ENCODE measurements around the gene CCSER1. TPM values are rescaled to one million over a fixed set of nuclear protein-coding genes. Genes with fewer than 3 reads are reported as not detected.

The CCSER1 gene
- total and polyA plus RNA-seq, 4 donors, result 0.18 to 2.3 (median 1.2) TPM

DNA sequence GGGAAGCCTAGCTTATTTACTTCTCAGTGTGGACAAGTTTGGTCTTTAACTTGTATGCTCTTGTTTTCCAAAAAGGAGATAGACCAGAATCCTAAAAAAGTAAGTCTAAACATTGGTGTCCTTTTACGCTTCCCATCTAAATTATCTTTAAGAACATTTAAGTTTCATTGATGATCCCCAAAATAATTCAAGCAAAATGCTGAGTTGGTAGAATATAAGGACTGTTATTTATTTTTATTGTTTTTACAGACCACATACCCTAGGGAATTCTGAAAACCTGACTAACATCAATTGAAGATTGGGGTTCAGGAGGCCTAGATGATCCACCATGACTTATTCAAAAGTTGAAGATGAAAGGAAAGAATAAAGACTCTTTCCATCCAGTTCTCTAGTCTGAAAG, 653.0 kb downstream of the CCSER1 start:
- TF ChIP-seq JUND (IDR thresholded peaks at IDR 0.05), result no peak
- TF ChIP-seq, protein P1, sequence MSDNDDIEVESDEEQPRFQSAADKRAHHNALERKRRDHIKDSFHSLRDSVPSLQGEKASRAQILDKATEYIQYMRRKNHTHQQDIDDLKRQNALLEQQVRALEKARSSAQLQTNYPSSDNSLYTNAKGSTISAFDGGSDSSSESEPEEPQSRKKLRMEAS (IDR thresholded peaks at IDR 0.05), result no peak
- no peak overlapping the region for H3K4me3 ChIP-seq (ENCODE audit: low read depth in 1 of 3, low read length in 3 of 3)
- no peaks in the 10 kb centered on the region for H3K9me3 ChIP-seq (ENCODE audit: control insufficient read depth in 4 of 4, low read length in 3 of 4)
- DNase-seq (ENCODE audit: low spot score), result no peak
- no peak overlapping the region for H3K27ac ChIP-seq (ENCODE audit: low read depth in 1 of 2, low read length in 2 of 2)
- no peaks in the 10 kb centered on the region for H3K4me1 ChIP-seq (ENCODE audit: control insufficient read depth in 4 of 4, insufficient read depth in 4 of 4, low read length in 3 of 4)
- H3K36me3 ChIP-seq (ENCODE audit: control insufficient read depth in 4 of 4, insufficient read depth in 3 of 4, low read depth in 1 of 4, low read length in 3 of 4), result no peaks in the 10 kb centered on the region
- H3K27me3 ChIP-seq (ENCODE audit: control insufficient read depth in 4 of 4, insufficient read depth in 4 of 4, low read length in 3 of 4), result peaks cover 0 to 3% (median 0%) of the 10 kb centered on the region in 4 donors
- H3K9ac ChIP-seq (ENCODE audit: low read depth in 1 of 2, low read length in 2 of 2), result no peak overlapping the region
- WGBS, result 81% methylated on average over 1 of the region's 1 CpG

DNA sequence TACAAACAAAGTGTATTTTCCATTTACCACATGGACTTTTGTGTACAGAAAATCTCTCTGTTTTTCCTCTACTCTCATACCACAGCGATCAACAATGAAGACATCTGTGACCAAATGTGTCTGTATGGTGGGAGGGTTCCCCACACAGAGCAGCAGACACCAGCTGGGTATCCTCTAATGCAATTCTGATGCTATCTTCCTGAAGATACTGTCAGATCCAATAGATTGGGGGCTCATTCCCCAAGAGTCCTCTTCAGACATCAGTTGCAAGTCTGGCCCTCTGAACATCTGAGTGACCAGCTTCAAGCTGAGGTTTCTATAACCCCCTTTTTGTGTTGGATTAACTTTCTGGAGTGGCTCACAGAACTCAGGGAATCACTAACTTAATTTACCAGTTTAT, 659.4 kb downstream of the CCSER1 start:
- no peaks in the 10 kb centered on the region for H3K36me3 ChIP-seq (ENCODE audit: control insufficient read depth in 4 of 4, insufficient read depth in 3 of 4, low read depth in 1 of 4, low read length in 3 of 4)

DNA sequence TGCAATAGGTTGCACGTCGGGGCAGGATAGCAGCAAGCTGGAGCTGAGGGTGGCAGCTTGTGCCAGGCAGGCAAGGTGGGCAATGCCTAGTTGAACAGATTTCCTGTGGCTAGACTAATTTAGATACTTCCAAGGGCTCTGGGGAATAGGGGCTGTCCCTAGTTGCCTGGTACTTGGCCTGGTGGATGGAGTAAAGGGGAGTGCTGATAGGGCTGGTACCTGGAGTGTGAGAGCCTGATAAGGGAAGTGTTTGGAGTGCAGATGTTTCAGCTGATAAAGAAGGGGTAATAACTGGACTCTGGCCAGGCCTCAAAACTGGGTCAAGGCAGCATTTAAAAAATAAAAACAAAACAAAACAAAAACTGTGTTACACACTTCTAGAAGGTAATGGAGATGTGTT, 665.5 kb downstream of the CCSER1 start:
- Histone ChIP-seq H3K4me3 (ENCODE audit: low read depth in 1 of 3, low read length in 3 of 3) (no peak overlapping the region), H3K9me3 (ENCODE audit: control insufficient read depth in 4 of 4, low read length in 3 of 4) (peaks cover 0 to 3% (median 0%) of the 10 kb centered on the region in 4 donors), H3K36me3 (ENCODE audit: control insufficient read depth in 4 of 4, insufficient read depth in 3 of 4, low read depth in 1 of 4, low read length in 3 of 4) (no peaks in the 10 kb centered on the region), H3K9ac (ENCODE audit: low read depth in 1 of 2, low read length in 2 of 2) (no peak overlapping the region), H3K4me1 (ENCODE audit: control insufficient read depth in 4 of 4, insufficient read depth in 4 of 4, low read length in 3 of 4) (no peaks in the 10 kb centered on the region), H3K27ac (ENCODE audit: low read depth in 1 of 2, low read length in 2 of 2) (no peak overlapping the region), H3K27me3 (ENCODE audit: control insufficient read depth in 4 of 4, insufficient read depth in 4 of 4, low read length in 3 of 4) (no peaks in the 10 kb centered on the region)
- TF ChIP-seq RXRA (IDR thresholded peaks at IDR 0.05) (no peak), TAF1 (conservative IDR thresholded peaks at IDR 0.05) (no peak)
- TF ChIP-seq, protein P1 (IDR thresholded peaks at IDR 0.05), result no peak
- TF ChIP-seq, protein P2, sequence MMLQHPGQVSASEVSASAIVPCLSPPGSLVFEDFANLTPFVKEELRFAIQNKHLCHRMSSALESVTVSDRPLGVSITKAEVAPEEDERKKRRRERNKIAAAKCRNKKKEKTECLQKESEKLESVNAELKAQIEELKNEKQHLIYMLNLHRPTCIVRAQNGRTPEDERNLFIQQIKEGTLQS (IDR thresholded peaks at IDR 0.05), result no peak
- WGBS, result 88% methylated on average over 2 of the region's 2 CpGs
- DNase-seq (ENCODE audit: low spot score), result no peak

More for the DNA sequence above, 659.4 kb downstream of the CCSER1 start:
- Histone ChIP-seq H3K9ac (ENCODE audit: low read depth in 1 of 2, low read length in 2 of 2) (no peak overlapping the region), H3K4me3 (ENCODE audit: low read depth in 1 of 3, low read length in 3 of 3) (no peak overlapping the region), H3K27ac (ENCODE audit: low read depth in 1 of 2, low read length in 2 of 2) (no peak overlapping the region), H3K27me3 (ENCODE audit: control insufficient read depth in 4 of 4, insufficient read depth in 4 of 4, low read length in 3 of 4) (peaks cover 0 to 2% (median 0%) of the 10 kb centered on the region in 4 donors), H3K9me3 (ENCODE audit: control insufficient read depth in 4 of 4, low read length in 3 of 4) (no peaks in the 10 kb centered on the region), H3K4me1 (ENCODE audit: control insufficient read depth in 4 of 4, insufficient read depth in 4 of 4, low read length in 3 of 4) (no peaks in the 10 kb centered on the region)
- no peak for TF ChIP-seq RXRA (IDR thresholded peaks at IDR 0.05)
- TF ChIP-seq FOXA1 (IDR thresholded peaks at IDR 0.05), result no peak
- TF ChIP-seq, protein P2 (IDR thresholded peaks at IDR 0.05), result no peak
- no peak for TF ChIP-seq RAD21 (IDR thresholded peaks at IDR 0.05)
- no peak for TF ChIP-seq FOXA2 (IDR thresholded peaks at IDR 0.05)
- no peak for TF ChIP-seq HNF4A (conservative IDR thresholded peaks at IDR 0.05)
- TF ChIP-seq, protein P1 (IDR thresholded peaks at IDR 0.05), result no peak
- no peak for TF ChIP-seq SP1 (IDR thresholded peaks at IDR 0.05)
- TF ChIP-seq NR2F2 (IDR thresholded peaks at IDR 0.05), result no peak
- no peak for TF ChIP-seq YY1 (IDR thresholded peaks at IDR 0.05)
- no peak for TF ChIP-seq TAF1 (conservative IDR thresholded peaks at IDR 0.05)
- TF ChIP-seq, protein P3, sequence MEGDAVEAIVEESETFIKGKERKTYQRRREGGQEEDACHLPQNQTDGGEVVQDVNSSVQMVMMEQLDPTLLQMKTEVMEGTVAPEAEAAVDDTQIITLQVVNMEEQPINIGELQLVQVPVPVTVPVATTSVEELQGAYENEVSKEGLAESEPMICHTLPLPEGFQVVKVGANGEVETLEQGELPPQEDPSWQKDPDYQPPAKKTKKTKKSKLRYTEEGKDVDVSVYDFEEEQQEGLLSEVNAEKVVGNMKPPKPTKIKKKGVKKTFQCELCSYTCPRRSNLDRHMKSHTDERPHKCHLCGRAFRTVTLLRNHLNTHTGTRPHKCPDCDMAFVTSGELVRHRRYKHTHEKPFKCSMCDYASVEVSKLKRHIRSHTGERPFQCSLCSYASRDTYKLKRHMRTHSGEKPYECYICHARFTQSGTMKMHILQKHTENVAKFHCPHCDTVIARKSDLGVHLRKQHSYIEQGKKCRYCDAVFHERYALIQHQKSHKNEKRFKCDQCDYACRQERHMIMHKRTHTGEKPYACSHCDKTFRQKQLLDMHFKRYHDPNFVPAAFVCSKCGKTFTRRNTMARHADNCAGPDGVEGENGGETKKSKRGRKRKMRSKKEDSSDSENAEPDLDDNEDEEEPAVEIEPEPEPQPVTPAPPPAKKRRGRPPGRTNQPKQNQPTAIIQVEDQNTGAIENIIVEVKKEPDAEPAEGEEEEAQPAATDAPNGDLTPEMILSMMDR (IDR thresholded peaks at IDR 0.05; ENCODE audit: low read depth, low read length, missing input control), result no peak
- no peak for DNase-seq (ENCODE audit: low spot score)
- WGBS, result 90% methylated on average over 1 of the region's 1 CpG

All from liver (tissue), 9 donors.